Kidney epithelial cell (primary cell): Measurements from ENCODE around the gene RNF40. TPM values are rescaled to one million over a fixed set of nuclear protein-coding genes. Genes with fewer than 3 reads are reported as not detected.

ENCODE experiments used
- DNase-seq: peaks from one replicate; pipeline ENCODE4 v3.0.0-alpha.2; 2010; ENCODE audit warnings: low read depth
- H3K27me3 ChIP-seq: 2 replicates; pipeline ENCODE4 v1.6.0; 2011; ENCODE audit warnings: low read length; ENCODE audit not compliant: control insufficient read depth, insufficient read depth
- H3K36me3 ChIP-seq: 2 replicates; pipeline ENCODE4 v1.5.1; 2011; ENCODE audit warnings: low read length; ENCODE audit not compliant: control insufficient read depth, insufficient read depth
- H3K4me3 ChIP-seq: 2 replicates; pipeline ENCODE4 v1.5.1; 2011; ENCODE audit warnings: low read depth, mild to moderate bottlenecking, control low read depth, low read length
- total RNA-seq: library from RNA; depleted of rRNA; stranded (reverse); fragments of >200 nt; gene quantifications from 2 replicates; pipeline ENCODE4 v1.2.3, GENCODE V29; 2015
- TF ChIP-seq, protein P1 (sequence below): IDR thresholded peaks from 2 replicates; pipeline ENCODE4 v1.5.1; 2011; ENCODE audit warnings: mild to moderate bottlenecking, moderate library complexity, low read length, control low read depth, inconsistent platforms; ENCODE audit not compliant: insufficient read depth, poor library complexity, severe bottlenecking

Gene RNF40
- total RNA-seq, 1 donor from 2014 or later = 130 TPM

GRCh38 chr16:30773826-30774225, 11.7 kb downstream of the RNF40 start:
- DNase-seq = no peak
- Histone ChIP-seq H3K36me3 (peaks cover 3% of the 10 kb centered on the region), H3K4me3 (no peak overlapping the region), H3K27me3 (no peaks in the 10 kb centered on the region)
- TF ChIP-seq, protein P1, sequence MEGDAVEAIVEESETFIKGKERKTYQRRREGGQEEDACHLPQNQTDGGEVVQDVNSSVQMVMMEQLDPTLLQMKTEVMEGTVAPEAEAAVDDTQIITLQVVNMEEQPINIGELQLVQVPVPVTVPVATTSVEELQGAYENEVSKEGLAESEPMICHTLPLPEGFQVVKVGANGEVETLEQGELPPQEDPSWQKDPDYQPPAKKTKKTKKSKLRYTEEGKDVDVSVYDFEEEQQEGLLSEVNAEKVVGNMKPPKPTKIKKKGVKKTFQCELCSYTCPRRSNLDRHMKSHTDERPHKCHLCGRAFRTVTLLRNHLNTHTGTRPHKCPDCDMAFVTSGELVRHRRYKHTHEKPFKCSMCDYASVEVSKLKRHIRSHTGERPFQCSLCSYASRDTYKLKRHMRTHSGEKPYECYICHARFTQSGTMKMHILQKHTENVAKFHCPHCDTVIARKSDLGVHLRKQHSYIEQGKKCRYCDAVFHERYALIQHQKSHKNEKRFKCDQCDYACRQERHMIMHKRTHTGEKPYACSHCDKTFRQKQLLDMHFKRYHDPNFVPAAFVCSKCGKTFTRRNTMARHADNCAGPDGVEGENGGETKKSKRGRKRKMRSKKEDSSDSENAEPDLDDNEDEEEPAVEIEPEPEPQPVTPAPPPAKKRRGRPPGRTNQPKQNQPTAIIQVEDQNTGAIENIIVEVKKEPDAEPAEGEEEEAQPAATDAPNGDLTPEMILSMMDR = no peak

DNA sequence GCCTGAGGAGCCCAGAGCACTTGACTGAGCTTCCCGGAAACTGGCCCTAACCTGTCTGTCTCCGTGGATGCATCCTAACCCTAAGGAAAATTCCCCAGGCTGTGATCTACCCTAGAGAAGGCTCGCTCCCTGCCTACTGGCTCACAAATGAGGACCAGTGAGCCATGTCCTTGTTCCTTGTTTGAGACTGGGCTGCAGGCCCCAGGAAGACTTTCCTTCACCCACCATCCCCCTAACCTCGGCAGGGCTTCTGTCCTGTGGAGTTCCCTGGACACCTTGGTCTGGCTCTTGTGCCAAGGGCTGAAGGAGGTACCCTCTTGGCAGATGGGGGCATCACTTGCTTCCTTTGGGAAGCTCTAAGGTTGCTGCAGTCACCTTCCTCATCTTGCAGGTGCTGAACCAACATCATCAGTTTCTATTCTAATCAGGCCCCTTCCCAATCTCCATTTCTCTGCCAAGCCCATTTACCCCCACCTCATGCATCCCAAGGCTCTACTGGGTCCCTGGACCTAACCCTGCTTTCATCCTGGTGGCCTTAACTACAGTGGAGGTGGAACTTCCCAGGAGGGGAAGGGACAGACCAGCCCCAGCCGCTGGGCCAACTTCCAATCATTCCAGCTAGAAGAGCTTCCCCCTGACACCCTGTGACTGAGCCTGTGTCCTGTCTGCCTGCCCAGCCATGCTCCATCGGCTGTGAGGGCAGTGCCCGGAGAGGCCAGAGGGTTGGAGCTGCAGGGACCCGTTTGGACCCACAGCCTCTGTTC, 12.4 kb downstream of the RNF40 start:
- H3K36me3 ChIP-seq = peaks cover 2% of the 10 kb centered on the region
- no peaks in the 10 kb centered on the region for H3K27me3 ChIP-seq
- DNase-seq = no peak
- peak overlapping the region; percentile 72 for H3K4me3 ChIP-seq
- TF ChIP-seq, protein P1 = no peak

DNA sequence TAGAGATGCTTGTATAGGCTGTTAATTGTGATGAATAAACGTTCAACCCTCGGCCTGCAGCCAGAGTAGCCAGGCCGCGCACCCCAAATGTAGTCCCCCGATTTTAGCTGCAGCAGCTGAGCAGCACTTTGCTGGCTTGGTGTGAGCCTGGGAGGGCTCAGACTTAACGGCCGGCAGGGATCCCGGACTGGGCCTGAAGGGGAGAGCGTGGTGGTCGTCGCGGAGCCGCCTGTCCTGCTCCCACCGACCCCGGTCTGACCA, 12.9 kb downstream of the RNF40 start:
- DNase-seq = no peak
- Histone ChIP-seq H3K4me3 (peak overlapping the region; percentile 72), H3K27me3 (no peaks in the 10 kb centered on the region), H3K36me3 (peaks cover 2% of the 10 kb centered on the region)
- TF ChIP-seq, protein P1 = no peak

GRCh38 chr16:30775392-30776188, 13.5 kb downstream of the RNF40 start:
- TF ChIP-seq, protein P1 = no peak
- H3K27me3 ChIP-seq = no peaks in the 10 kb centered on the region
- DNase-seq = peak; percentile 41

GRCh38 chr16:30777591-30778297, 15.6 kb downstream of the RNF40 start:
- TF ChIP-seq, protein P1 = no peak

More at GRCh38 chr16:30775392-30776188, 13.5 kb downstream of the RNF40 start:
- H3K4me3 ChIP-seq = peak overlapping the region; percentile 72
- H3K36me3 ChIP-seq = peaks cover 2% of the 10 kb centered on the region

More at GRCh38 chr16:30777591-30778297, 15.6 kb downstream of the RNF40 start:
- H3K27me3 ChIP-seq = no peaks in the 10 kb centered on the region
- H3K36me3 ChIP-seq = peaks cover 2% of the 10 kb centered on the region
- DNase-seq = no peak
- H3K4me3 ChIP-seq = no peak overlapping the region
